HPDE6-E6E7 (cell line): ENCODE results near the gene RBCK1.
A peak's percentile ranks its signal among the peaks of the same experiment; 100 is the strongest.

Experiments used
- DNase-seq: peaks from one replicate; pipeline ENCODE4 v3.0.0; 2011; ENCODE audit warnings: missing footprints; ENCODE audit errors: extremely low spot score

Gene RBCK1

GRCh38 chr20:418858-419365 is 10.8 kb downstream of the RBCK1 start:
- no peak for DNase-seq

DNA sequence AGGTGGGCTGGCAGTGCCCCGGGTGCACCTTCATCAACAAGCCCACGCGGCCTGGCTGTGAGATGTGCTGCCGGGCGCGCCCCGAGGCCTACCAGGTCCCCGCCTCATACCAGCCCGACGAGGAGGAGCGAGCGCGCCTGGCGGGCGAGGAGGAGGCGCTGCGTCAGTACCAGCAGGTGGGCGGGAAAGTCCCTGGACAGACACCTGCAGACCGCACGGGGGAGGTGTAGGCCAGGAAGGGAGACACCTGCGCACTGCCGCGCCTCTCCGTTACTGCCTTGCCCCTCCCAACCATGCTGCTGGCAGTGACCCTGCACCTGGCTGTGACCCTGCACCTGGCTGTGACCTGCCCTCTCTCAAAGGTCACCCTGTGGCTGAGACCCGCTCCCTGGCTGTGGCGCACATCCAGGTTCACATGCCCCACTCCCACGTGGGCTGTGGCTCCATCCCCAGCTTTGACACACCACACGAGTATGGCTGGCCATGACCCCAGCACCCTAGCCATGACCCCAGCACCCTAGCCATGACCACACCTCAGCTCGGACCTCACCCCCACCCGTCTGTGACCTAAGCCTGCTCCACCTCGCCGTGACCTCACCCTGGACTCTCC is 11.6 kb downstream of the RBCK1 start:
- no peak for DNase-seq

DNA sequence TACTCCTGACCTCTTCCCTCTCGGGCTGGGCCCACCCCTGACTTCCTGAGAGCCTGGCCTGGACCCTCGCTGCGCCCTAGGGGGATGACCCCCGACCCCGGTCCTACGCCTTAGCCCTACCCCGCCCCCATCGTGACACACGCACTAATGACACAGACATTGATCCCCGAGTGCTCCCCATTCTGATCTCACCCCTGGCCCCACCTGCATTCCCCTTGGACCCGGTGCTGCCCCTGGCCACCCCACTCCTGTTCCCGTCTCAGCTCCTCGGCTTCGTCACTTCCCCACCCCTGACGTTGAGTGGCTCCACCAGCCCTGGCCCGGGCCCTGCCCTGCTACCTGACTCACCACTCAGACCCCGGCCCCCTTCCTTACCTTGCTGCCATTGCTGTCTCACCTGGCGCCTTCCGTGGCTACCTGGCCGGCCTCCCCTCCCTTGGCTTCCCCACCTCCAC is 12.1 kb downstream of the RBCK1 start:
- DNase-seq = no peak

- no peak for DNase-seq
Observed at GRCh38 chr20:420721-421574, 12.8 kb downstream of the RBCK1 start.

- no peak for DNase-seq
Observed at GRCh38 chr20:421685-422250, 13.7 kb downstream of the RBCK1 start.

GRCh38 chr20:426566-426965 is 18.5 kb downstream of the RBCK1 start:
- DNase-seq = no peak

GRCh38 chr20:427401-427800 is 19.3 kb downstream of the RBCK1 start:
- DNase-seq = no peak

DNA sequence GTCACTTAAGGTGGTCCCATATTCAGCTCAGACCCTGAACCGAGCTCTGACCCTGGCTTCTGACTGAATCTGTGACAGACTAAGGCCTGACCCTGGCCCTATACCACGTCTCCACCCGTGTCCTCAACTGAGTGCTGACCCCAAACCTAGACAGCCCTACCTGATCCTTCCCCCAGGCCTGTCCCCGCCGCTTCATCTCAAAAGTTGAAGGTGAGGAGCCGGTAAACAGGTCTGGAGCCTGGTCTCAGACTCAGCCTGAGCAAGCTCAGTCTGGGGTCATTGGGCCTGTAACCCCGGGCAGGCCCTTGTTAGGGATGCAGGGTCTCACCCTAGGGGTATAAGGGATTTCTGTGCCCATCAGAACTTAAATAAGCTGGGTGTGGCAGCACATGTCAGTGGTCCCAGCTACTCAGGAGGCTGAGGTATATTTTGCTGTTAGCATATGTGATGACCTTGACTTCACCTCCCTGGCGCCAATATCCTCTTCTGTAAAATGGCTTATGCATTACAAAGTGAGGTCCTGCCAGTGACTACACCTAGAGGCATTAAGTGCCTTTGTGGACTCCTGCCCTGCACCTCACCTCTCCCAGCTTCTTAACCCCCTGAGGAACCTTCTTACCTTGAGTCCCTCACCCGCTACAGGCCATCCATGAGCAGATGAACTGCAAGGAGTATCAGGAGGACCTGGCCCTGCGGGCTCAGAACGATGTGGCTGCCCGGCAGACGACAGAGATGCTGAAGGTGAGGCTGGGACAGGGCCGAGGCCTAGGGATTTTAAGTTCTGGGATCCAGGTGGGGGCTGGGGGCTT is 20.0 kb downstream of the RBCK1 start:
- DNase-seq = no peak

DNA sequence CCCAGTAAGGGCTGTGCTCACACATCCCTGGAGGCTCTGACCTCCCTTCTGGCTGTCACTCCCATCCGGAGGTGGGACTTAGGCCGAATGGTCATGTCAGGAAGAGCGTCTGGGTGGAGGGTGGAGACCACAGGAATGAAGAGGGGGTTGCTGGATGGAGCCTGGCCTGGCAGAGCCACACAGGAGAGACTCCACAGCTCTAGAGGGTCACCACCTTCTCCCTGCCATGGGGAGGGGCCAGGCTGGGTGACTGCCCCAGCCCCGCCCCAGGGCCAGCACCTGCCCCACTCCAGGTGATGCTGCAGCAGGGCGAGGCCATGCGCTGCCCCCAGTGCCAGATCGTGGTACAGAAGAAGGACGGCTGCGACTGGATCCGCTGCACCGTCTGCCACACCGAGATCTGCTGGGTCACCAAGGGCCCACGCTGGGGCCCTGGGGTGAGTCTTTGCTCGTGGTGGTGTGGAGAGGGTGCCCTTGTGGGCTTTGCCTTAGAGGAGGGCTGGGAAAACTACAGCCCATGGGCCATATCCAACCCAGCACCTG is 20.6 kb downstream of the RBCK1 start:
- no peak for DNase-seq

DNA sequence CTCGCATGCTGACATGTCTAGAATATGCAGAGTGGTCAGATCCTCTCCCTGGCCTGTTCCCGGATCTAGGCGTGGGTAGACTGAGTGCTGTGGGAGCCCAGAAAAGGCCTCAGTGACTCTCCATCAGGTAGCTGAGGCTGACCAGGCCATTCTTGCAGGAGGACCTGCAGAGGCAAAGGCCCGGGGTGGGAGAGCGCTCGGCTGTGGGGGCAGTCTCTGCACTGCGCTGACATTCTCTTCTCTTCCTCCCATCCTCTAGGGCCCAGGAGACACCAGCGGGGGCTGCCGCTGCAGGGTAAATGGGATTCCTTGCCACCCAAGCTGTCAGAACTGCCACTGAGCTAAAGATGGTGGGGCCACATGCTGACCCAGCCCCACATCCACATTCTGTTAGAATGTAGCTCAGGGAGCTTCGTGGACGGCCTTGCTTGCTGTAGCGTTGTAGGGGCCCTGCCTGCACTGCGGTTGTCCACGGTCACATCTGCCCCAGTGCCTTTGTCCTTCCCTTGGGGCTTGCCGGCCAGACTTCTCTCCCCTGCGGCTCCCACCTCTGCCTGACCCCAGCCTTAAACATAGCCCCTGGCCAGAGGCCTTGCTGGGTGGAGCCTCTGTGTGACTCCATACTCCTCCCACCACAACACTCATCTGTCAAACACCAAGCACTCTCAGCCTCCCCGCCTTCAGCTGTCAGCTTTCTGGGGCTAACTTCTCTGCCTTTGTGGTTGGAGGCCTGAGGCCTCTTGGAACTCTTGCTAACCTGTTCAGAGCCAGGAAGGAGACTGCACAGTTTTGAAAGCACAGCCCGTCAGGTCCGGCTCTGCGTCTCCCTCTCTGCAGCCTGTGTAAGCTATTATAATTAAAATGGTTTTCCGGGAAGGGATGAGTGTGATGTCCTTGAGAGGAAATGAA is 22.2 kb downstream of the RBCK1 start:
- no peak for DNase-seq

GRCh38 chr20:431012-431904 is 23.2 kb downstream of the RBCK1 start:
- DNase-seq = peak; percentile 79

- no peak for DNase-seq
Observed at GRCh38 chr20:432208-432607, 24.1 kb downstream of the RBCK1 start.

DNA sequence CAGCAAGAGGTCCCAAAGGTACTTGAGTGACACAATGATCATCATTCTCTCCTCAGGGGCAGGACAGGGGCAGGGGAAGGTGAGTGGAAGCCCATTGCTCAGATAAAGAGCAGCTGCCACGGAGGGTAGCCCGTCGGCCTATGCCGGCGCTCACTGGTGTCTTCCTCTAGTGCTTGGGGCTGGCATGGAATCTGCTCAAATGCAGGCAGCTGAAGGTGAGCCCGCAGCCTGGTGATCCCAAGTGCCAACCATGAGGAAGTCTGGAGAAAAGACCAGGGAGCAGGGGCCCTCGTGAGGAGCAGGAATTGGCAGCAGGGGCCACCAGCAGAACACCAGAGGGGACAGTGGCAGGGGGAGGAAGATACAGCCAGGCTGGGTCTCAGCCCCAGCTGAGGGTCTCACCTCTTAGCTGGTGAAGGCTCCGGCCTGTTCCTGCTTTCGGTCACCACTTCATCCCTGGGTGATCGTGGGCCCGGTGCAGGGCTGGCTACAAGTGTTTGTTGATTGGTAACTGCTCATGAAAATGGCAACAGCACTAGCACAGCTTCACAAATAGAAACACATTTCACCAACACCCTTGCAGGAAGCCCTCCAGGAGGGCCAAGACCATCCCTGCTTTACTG is 24.7 kb downstream of the RBCK1 start:
- no peak for DNase-seq

DNA sequence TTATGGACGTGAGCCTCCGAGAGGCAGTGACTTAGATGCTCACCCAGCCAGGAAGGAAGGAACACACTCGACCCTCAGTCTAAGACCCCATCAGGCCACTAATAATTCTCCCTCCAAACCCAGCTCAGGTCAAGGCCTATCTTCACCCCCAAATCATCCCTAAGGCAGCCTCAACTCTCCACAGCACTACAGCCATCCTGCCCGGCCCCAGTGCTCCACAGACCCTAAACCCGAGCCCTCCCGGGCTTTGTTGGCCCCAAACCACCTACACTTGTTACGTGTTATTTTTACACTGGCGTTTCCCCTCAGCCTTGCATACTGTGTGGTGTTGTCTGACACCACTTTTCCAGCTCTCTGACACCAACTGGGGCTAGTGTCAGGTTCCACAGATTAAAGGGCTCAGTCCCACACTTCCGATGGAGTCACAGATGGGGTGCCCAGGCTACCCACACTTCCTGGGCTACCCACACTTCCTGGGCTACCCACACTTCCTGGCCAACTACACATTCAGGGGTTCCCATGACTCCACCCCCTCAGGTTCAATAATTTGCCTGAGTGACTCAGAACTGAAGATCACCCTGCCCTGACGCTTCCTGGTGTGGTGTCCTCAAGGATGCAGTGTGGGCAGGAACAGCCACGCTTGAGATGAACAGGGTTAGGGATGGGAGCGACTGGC is 25.3 kb downstream of the RBCK1 start:
- peak; percentile 78 for DNase-seq

DNA sequence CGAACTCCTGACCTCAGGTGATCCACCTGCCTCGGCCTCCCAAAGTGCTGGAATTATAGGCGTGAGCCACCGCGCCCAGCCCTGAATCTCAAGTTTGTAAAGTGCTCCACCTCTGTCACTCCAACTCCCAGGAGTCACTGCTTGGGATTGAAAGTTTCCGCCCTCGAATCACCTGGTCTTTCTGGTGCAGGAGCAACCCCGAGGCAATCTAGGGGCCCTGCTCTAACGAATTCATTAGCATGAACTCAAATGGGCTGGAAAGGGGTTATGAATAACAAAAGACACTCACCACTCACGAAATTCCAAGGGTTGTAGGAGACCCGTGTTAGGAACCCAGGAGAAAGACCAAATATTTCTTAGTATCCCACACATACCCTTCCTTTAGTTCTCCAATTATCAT is 26.1 kb downstream of the RBCK1 start:
- no peak for DNase-seq

DNA sequence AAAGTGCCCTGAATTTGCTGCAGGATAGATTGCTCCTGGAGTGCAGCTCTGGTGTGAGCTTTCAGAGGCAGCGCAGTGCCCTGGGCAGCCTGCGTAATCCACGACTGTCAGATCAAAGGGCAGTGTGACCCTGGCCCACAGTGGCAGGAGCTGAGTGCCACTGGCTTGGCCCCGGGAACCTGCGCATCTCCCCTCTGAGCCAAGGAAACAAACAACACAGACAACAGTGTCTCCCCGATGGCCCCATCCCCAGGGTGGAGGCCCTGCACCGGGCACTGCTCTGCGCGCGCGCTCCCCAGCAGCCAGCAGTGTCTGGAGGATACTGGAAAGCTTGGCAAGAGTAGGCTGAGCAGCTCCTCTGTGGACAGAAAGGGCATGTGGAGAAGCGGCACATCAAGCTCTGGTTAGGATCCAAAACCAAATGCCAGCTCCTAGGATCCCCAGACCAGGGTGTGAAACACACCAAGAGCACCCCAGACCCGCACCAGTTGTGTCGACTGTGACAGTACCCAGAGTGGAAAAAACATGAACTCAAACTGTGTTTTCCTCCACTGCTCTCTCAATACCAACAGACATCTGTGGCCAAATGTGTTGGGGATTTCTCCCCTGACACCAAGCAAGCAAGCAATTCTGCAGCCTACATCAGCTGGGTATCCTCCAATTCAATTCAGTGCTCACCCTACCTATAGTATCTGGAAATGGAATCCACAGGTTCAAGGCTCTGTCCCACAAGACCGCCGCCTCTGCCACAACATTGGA is 26.7 kb downstream of the RBCK1 start:
- DNase-seq = no peak

- no peak for DNase-seq
Observed at GRCh38 chr20:435558-435957, 27.5 kb downstream of the RBCK1 start.

DNA sequence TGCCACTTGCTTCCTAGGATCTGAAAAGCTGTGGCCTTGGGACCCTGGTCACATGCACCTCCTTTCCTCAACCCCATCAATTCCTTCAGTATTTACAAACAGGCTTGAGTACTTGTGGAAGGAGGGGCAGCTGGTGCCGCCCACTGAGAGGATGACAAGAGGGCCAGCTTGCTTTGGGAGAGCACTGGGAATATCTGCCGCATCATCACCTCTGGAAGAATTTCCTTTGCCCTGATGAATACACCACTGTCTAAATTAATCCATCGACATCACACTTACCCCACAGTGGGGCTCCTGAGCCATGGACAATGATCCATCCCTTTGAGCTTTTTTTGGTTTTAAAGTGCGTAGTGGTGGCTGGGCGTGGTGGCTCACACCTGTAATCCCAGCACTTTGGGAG is 28.4 kb downstream of the RBCK1 start:
- no peak for DNase-seq
